Measurements from ENCODE around the gene SLC23A3. TPM values are rescaled to one million over a fixed set of nuclear protein-coding genes. Genes with fewer than 3 reads are reported as not detected.
A peak's percentile ranks its signal among the peaks of the same experiment; 100 is the strongest.

The SLC23A3 gene, protein sequence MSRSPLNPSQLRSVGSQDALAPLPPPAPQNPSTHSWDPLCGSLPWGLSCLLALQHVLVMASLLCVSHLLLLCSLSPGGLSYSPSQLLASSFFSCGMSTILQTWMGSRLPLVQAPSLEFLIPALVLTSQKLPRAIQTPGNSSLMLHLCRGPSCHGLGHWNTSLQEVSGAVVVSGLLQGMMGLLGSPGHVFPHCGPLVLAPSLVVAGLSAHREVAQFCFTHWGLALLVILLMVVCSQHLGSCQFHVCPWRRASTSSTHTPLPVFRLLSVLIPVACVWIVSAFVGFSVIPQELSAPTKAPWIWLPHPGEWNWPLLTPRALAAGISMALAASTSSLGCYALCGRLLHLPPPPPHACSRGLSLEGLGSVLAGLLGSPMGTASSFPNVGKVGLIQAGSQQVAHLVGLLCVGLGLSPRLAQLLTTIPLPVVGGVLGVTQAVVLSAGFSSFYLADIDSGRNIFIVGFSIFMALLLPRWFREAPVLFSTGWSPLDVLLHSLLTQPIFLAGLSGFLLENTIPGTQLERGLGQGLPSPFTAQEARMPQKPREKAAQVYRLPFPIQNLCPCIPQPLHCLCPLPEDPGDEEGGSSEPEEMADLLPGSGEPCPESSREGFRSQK
- 2.0 to 2.7 TPM (median 2.4 TPM) in 3 replicates for total RNA-seq
- long read RNA-seq, partial matches to known transcripts = 0 of 1 reads
- long read RNA-seq, other reads (novel, unspliced or antisense) = 1 of 1 reads

- Mint-ChIP-seq H3K27me3 (ENCODE audit: low read depth) (no peaks in the 10 kb centered on the region), H3K4me3 (ENCODE audit: unreplicated experiment) (no peak within 1 kb of the TSS), H3K9me3 (ENCODE audit: low read depth) (no peaks in the 10 kb centered on the region), H3K4me1 (ENCODE audit: low read depth) (peaks cover 17% of the 10 kb centered on the region), H3K27ac (ENCODE audit: unreplicated experiment) (no peak within 1 kb of the TSS), H3K36me3 (ENCODE audit: low read depth) (peaks cover 8% of the 10 kb centered on the region)
- no peak for DNase-seq (ENCODE audit: low spot score)
- TF ChIP-seq, protein P1, sequence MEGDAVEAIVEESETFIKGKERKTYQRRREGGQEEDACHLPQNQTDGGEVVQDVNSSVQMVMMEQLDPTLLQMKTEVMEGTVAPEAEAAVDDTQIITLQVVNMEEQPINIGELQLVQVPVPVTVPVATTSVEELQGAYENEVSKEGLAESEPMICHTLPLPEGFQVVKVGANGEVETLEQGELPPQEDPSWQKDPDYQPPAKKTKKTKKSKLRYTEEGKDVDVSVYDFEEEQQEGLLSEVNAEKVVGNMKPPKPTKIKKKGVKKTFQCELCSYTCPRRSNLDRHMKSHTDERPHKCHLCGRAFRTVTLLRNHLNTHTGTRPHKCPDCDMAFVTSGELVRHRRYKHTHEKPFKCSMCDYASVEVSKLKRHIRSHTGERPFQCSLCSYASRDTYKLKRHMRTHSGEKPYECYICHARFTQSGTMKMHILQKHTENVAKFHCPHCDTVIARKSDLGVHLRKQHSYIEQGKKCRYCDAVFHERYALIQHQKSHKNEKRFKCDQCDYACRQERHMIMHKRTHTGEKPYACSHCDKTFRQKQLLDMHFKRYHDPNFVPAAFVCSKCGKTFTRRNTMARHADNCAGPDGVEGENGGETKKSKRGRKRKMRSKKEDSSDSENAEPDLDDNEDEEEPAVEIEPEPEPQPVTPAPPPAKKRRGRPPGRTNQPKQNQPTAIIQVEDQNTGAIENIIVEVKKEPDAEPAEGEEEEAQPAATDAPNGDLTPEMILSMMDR (IDR thresholded peaks at IDR 0.05) = no peak
These were observed at the start of gene SLC23A3 for GRCh38 chr2:219169930-219170654. TSS of gene SLC23A3 (minus strand) at chr2:219170029. CDS start at chr2:219169984, 45 bp downstream.

- Mint-ChIP-seq H3K27ac (ENCODE audit: unreplicated experiment) (peak within 1 kb of the TSS; percentile 99), H3K4me3 (ENCODE audit: unreplicated experiment) (peak within 1 kb of the TSS; percentile 84), H3K9me3 (ENCODE audit: low read depth) (no peaks in the 10 kb centered on the region), H3K36me3 (ENCODE audit: low read depth) (peaks cover 18% of the 10 kb centered on the region), H3K27me3 (ENCODE audit: low read depth) (no peaks in the 10 kb centered on the region), H3K4me1 (ENCODE audit: low read depth) (peaks cover 28% of the 10 kb centered on the region)
- peak; percentile 97 for DNase-seq (ENCODE audit: low spot score)
- TF ChIP-seq, protein P1 (IDR thresholded peaks at IDR 0.05) = no peak
These were observed 49.2 kb upstream of the SLC23A3 start, which contains the start of gene ABCB6 for GRCh38 chr2:219218732-219219701. TSS of gene ABCB6 (minus strand) at chr2:219218958. CDS start at chr2:219218673, 285 bp downstream.

GRCh38 chr2:219218217-219218731 is 48.4 kb upstream of the SLC23A3 start:
- H3K9me3 Mint-ChIP-seq (ENCODE audit: low read depth) = no peaks in the 10 kb centered on the region
- peak overlapping the region; percentile 84 for H3K4me3 Mint-ChIP-seq (ENCODE audit: unreplicated experiment)
- H3K4me1 Mint-ChIP-seq (ENCODE audit: low read depth) = peaks cover 28% of the 10 kb centered on the region
- TF ChIP-seq, protein P1 (IDR thresholded peaks at IDR 0.05) = peak; percentile 46
- DNase-seq (ENCODE audit: low spot score) = no peak
- H3K27me3 Mint-ChIP-seq (ENCODE audit: low read depth) = no peaks in the 10 kb centered on the region
- peaks cover 19% of the 10 kb centered on the region for H3K36me3 Mint-ChIP-seq (ENCODE audit: low read depth)
- peak overlapping the region; percentile 99 for H3K27ac Mint-ChIP-seq (ENCODE audit: unreplicated experiment)

DNA sequence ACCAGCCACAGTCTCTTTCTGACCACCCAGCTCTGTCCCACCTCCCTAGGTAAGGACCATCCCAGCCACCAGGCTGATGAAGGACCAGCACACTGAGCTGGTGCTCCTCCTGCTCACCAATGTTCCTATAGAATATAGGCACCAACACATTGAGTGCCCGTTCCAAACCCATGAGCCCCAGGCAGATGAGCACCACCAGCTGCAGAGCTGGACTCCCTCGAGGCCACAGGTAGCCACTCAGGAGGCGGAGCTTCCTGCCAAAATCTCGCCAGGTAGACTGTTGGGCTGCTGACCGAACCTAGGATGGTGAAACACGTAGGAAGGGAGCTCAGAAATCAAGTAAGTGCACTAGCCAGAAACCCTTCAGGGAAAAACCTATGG is 46.7 kb upstream of the SLC23A3 start:
- Mint-ChIP-seq H3K27ac (ENCODE audit: unreplicated experiment) (peak overlapping the region; percentile 12), H3K9me3 (ENCODE audit: low read depth) (no peaks in the 10 kb centered on the region), H3K27me3 (ENCODE audit: low read depth) (no peaks in the 10 kb centered on the region), H3K36me3 (ENCODE audit: low read depth) (peaks cover 14% of the 10 kb centered on the region), H3K4me1 (ENCODE audit: low read depth) (peaks cover 28% of the 10 kb centered on the region), H3K4me3 (ENCODE audit: unreplicated experiment) (peak overlapping the region; percentile 25)
- no peak for DNase-seq (ENCODE audit: low spot score)
- TF ChIP-seq, protein P1 (IDR thresholded peaks at IDR 0.05) = no peak
